H9 (cell line): Measurements from ENCODE around the gene SFTPB. TPM values are rescaled to one million over a fixed set of nuclear protein-coding genes. Genes with fewer than 3 reads are reported as not detected.

Experiments used
- DNase-seq: peaks from one replicate; pipeline ENCODE4 v3.0.0-alpha.2; 2017
- H2AFZ ChIP-seq: one replicate; pipeline ENCODE4 v1.6.1; 2013; ENCODE audit warnings: mild to moderate bottlenecking, low read length, control low read depth, moderate library complexity
- H2AK5ac ChIP-seq: 2 replicates; pipeline ENCODE4 v1.6.1; 2013; ENCODE audit warnings: low read length, control low read depth, mixed read lengths; ENCODE audit not compliant: insufficient read length
- H2BK120ac ChIP-seq: one replicate; pipeline ENCODE4 v1.6.1; 2013; ENCODE audit warnings: low read depth, mild to moderate bottlenecking, low read length, control low read depth, inconsistent platforms; ENCODE audit not compliant: poor library complexity, severe bottlenecking
- H2BK12ac ChIP-seq: 2 replicates; pipeline ENCODE4 v1.6.1; 2013; ENCODE audit warnings: low read length, control low read depth, mixed read lengths, low read depth; ENCODE audit not compliant: insufficient read length
- H2BK15ac ChIP-seq: 2 replicates; pipeline ENCODE4 v1.6.1; 2013; ENCODE audit warnings: low read depth, low read length, control low read depth
- H2BK20ac ChIP-seq: one replicate; pipeline ENCODE4 v1.6.1; 2013; ENCODE audit warnings: low read depth, mild to moderate bottlenecking, low read length, control low read depth, inconsistent platforms; ENCODE audit not compliant: poor library complexity, severe bottlenecking
- H2BK5ac ChIP-seq: 2 replicates; pipeline ENCODE4 v1.6.1; 2013; ENCODE audit warnings: low read length, control low read depth, mixed read lengths; ENCODE audit not compliant: insufficient read length
- H3K14ac ChIP-seq: 2 replicates; pipeline ENCODE4 v1.6.1; 2013; ENCODE audit warnings: low read length, control low read depth; ENCODE audit not compliant: insufficient read depth
- H3K18ac ChIP-seq: 2 replicates; pipeline ENCODE4 v1.6.1; 2013; ENCODE audit warnings: low read depth, mild to moderate bottlenecking, mixed read lengths, low read length, control low read depth; ENCODE audit not compliant: insufficient read length
- H3K23ac ChIP-seq: 2 replicates; pipeline ENCODE4 v1.6.1; 2013; ENCODE audit warnings: low read length, control low read depth, mixed read lengths, low read depth; ENCODE audit not compliant: insufficient read length
- H3K23me2 ChIP-seq: 2 replicates; pipeline ENCODE4 v1.6.1; 2013; ENCODE audit warnings: low read depth, mild to moderate bottlenecking, mixed read lengths, low read length, control low read depth; ENCODE audit not compliant: insufficient read length, poor library complexity, severe bottlenecking
- H3K27ac ChIP-seq: 2 replicates; pipeline ENCODE4 v1.5.1; 2013; ENCODE audit warnings: low read length, control low read depth, mixed read lengths, low read depth; ENCODE audit not compliant: insufficient read length
- H3K27me3 ChIP-seq: 2 replicates; pipeline ENCODE4 v1.6.1; 2013; ENCODE audit warnings: low read length, control low read depth, inconsistent platforms; ENCODE audit not compliant: insufficient read depth
- H3K4ac ChIP-seq: 2 replicates; pipeline ENCODE4 v1.6.1; 2013; ENCODE audit warnings: low read depth, mild to moderate bottlenecking, control low read depth, inconsistent platforms, low read length, moderate library complexity
- H3K4me1 ChIP-seq: 2 replicates; pipeline ENCODE4 v1.6.1; 2013; ENCODE audit warnings: low read length, control low read depth, inconsistent platforms; ENCODE audit not compliant: insufficient read depth
- H3K4me2 ChIP-seq: 2 replicates; pipeline ENCODE4 v1.6.1; 2013; ENCODE audit warnings: low read length, control low read depth, mixed read lengths; ENCODE audit not compliant: insufficient read length, insufficient read depth
- H3K56ac ChIP-seq: 2 replicates; pipeline ENCODE4 v1.6.1; 2013; ENCODE audit warnings: low read depth, mild to moderate bottlenecking, mixed read lengths, low read length, control low read depth; ENCODE audit not compliant: insufficient read length
- H3K79me1 ChIP-seq: 2 replicates; pipeline ENCODE4 v1.6.1; 2013; ENCODE audit warnings: low read depth, mild to moderate bottlenecking, moderate library complexity, low read length, control low read depth, inconsistent platforms; ENCODE audit not compliant: insufficient read depth, poor library complexity, severe bottlenecking
- H3K79me2 ChIP-seq: 2 replicates; pipeline ENCODE4 v1.6.1; 2013; ENCODE audit warnings: low read length, control low read depth, inconsistent platforms; ENCODE audit not compliant: insufficient read depth
- H3K9ac ChIP-seq: 2 replicates; pipeline ENCODE4 v1.6.1; 2013; ENCODE audit warnings: low read length, control low read depth, mixed read lengths; ENCODE audit not compliant: insufficient read length; ENCODE audit errors: extremely low read depth
- H3K9me3 ChIP-seq: one replicate; pipeline ENCODE4 v1.6.1; 2013; ENCODE audit warnings: low read depth, low read length, inconsistent platforms; ENCODE audit not compliant: control insufficient read depth
- H3T11ph ChIP-seq: one replicate; pipeline ENCODE4 v1.6.1; 2013; ENCODE audit warnings: mild to moderate bottlenecking, low read length, control low read depth, inconsistent platforms
- H4K20me1 ChIP-seq: one replicate; pipeline ENCODE4 v1.6.1; 2013; ENCODE audit not compliant: control insufficient read depth, insufficient read length, insufficient read depth
- H4K5ac ChIP-seq: 2 replicates; pipeline ENCODE4 v1.6.1; 2013; ENCODE audit warnings: low read depth, mild to moderate bottlenecking, mixed read lengths, low read length, control low read depth; ENCODE audit not compliant: insufficient read length
- H4K8ac ChIP-seq: replicated peaks from 2 replicates; pipeline ENCODE4 v1.6.1; 2013; ENCODE audit warnings: low read length, control low read depth, mixed read lengths, low read depth; ENCODE audit not compliant: insufficient read length
- H4K91ac ChIP-seq: 2 replicates; pipeline ENCODE4 v1.6.1; 2013; ENCODE audit warnings: low read depth, mild to moderate bottlenecking, moderate library complexity, mixed read lengths, low read length, control low read depth; ENCODE audit not compliant: insufficient read length
- H3K27ac Mint-ChIP-seq, 3 experiments: 2 replicates in 2 of 3; 3 replicates in 1 of 3; pipeline ENCODE4 v1.8.0; 2020 to 2021; ENCODE audit warnings: mixed read lengths in 3 of 3, mild to moderate bottlenecking in 1 of 3, moderate library complexity in 1 of 3
- H3K27me3 Mint-ChIP-seq: 2 replicates; pipeline ENCODE4 v1.8.0; 2021; ENCODE audit warnings: low read depth, mild to moderate bottlenecking, moderate library complexity, mixed read lengths
- H3K36me3 Mint-ChIP-seq, 3 experiments: 2 replicates in 2 of 3; 3 replicates in 1 of 3; pipeline ENCODE4 v1.8.0; 2020 to 2021; ENCODE audit warnings: low read depth in 3 of 3, mixed read lengths in 3 of 3; ENCODE audit not compliant: insufficient read depth in 1 of 3
- H3K4me1 Mint-ChIP-seq, 2 experiments: 2 replicates each; pipeline ENCODE4 v1.8.0; 2020; ENCODE audit warnings: mixed read lengths in 2 of 2
- H3K4me3 Mint-ChIP-seq, 2 experiments: 2 replicates in 1 of 2; 3 replicates in 1 of 2; pipeline ENCODE4 v1.8.0; 2020 to 2021; ENCODE audit warnings: mild to moderate bottlenecking in 2 of 2, mixed read lengths in 2 of 2, moderate library complexity in 1 of 2
- H3K9me3 Mint-ChIP-seq, 2 experiments: 2 replicates in 1 of 2; 3 replicates in 1 of 2; pipeline ENCODE4 v1.8.0; 2020; ENCODE audit warnings: mild to moderate bottlenecking in 2 of 2, mixed read lengths in 2 of 2, moderate library complexity in 1 of 2
- CTCF ChIP-seq: fragments of 200-600 bp; sonication (generic); conservative IDR thresholded peaks from 3 replicates; pipeline ENCODE4 v1.8.0; 2021; ENCODE audit warnings: antibody characterized with exemption, mild to moderate bottlenecking
- WGBS: extraction: QIAGEN DNeasy Blood & Tissue Kit; methylation state at CpG from one replicate; pipeline ENCODE4 v1.1.7; 2013; ENCODE audit warnings: missing lambda C conversion rate, low lambda C conversion rate, mixed read lengths; ENCODE audit not compliant: insufficient read length; ENCODE audit errors: extremely low coverage; 5-methylcytosine and 5-hydroxymethylcytosine counted together
- total RNA-seq: library from RNA; stranded (reverse); gene quantifications from 2 replicates; pipeline ENCODE4 v1.2.1, GENCODE V29; 2021

SFTPB gene
- total RNA-seq, 1 experiment from 2014 or later = not detected

GRCh38 chr2:85675866-85676548 is 8.0 kb upstream of the SFTPB start:
- no peaks in the 10 kb centered on the region; a peak in 1 of 5 replicates for H3K9me3 Mint-ChIP-seq
- Histone ChIP-seq H2AK5ac (no peak overlapping the region), H3K79me1 (no peaks in the 10 kb centered on the region), H3K9me3 (no peaks in the 10 kb centered on the region), H3K23me2 (no peaks in the 10 kb centered on the region), H3K4me1 (no peaks in the 10 kb centered on the region), H4K20me1 (no peaks in the 10 kb centered on the region), H2BK120ac (no peak overlapping the region), H2BK12ac (no peak overlapping the region), H3K4ac (no peak overlapping the region), H4K8ac (no peak overlapping the region), H3K18ac (no peak overlapping the region), H3K56ac (no peak overlapping the region), H3K23ac (no peak overlapping the region), H4K5ac (no peak overlapping the region), H4K91ac (no peak overlapping the region), H2AFZ (no peak overlapping the region), H3K27ac (no peak overlapping the region), H3K9ac (no peak overlapping the region), H3K4me2 (no peak overlapping the region), H3T11ph (no peak overlapping the region), H3K14ac (no peak overlapping the region), H3K79me2 (no peaks in the 10 kb centered on the region), H2BK15ac (no peak overlapping the region), H2BK20ac (no peak overlapping the region), H3K27me3 (no peaks in the 10 kb centered on the region), H2BK5ac (no peak overlapping the region)
- no peak overlapping the region for H3K27ac Mint-ChIP-seq
- no peak for TF ChIP-seq CTCF
- WGBS = no CpG with 5 or more reads among the region's 6 CpGs
- no peak for DNase-seq
- H3K4me1 Mint-ChIP-seq = peaks cover 12 to 14% of the 10 kb centered on the region in 2 experiments
- H3K4me3 Mint-ChIP-seq = no peak overlapping the region
- peaks cover 19% of the 10 kb centered on the region for H3K27me3 Mint-ChIP-seq
- no peaks in the 10 kb centered on the region for H3K36me3 Mint-ChIP-seq
